Retinal pigment epithelial cell (primary cell): Measurements from ENCODE around the gene KCNMB2.

Experiments
- DNase-seq: peaks from one replicate; pipeline ENCODE4 v3.0.0-alpha.2; 2010; ENCODE audit warnings: low read depth
- H3K4me3 ChIP-seq: 2 replicates; pipeline ENCODE4 v1.5.1; 2011; ENCODE audit warnings: mild to moderate bottlenecking, low read length, control low read depth, moderate library complexity
- CTCF ChIP-seq: conservative IDR thresholded peaks from 2 replicates; pipeline ENCODE4 v1.5.1; 2011; ENCODE audit warnings: low read depth, low read length, control low read depth, inconsistent platforms

Gene KCNMB2

GRCh38 chr3:178870085-178870484 lies 333.8 kb downstream of the KCNMB2 start:
- no peak for DNase-seq
- H3K4me3 ChIP-seq: no peak overlapping the region
- TF ChIP-seq CTCF: no peak

- H3K4me3 ChIP-seq: no peak overlapping the region
- DNase-seq: no peak
- no peak for TF ChIP-seq CTCF
Observed at GRCh38 chr3:178875157-178875556, 338.9 kb downstream of the KCNMB2 start.

GRCh38 chr3:178875836-178876235 lies 339.6 kb downstream of the KCNMB2 start:
- H3K4me3 ChIP-seq: no peak overlapping the region
- no peak for DNase-seq
- TF ChIP-seq CTCF: no peak

- TF ChIP-seq CTCF: no peak
- no peak for DNase-seq
Observed at GRCh38 chr3:178880274-178880673, 344.0 kb downstream of the KCNMB2 start.

More at GRCh38 chr3:178880274-178880673, 344.0 kb downstream of the KCNMB2 start:
- no peak overlapping the region for H3K4me3 ChIP-seq
